GM21381 (cell line): ENCODE results near the gene ASB1.

ENCODE experiments used
- ATAC-seq: cut with Tn5 transposase; IDR thresholded peaks from one replicate; pipeline ENCODE4 v1.9.1; 2021; ENCODE audit warnings: mild to moderate bottlenecking, moderate library complexity; ENCODE audit not compliant: unreplicated experiment

The ASB1 gene

GRCh38 chr2:238464389-238464788 lies 37.7 kb downstream of the ASB1 start:
- no peak for ATAC-seq

DNA sequence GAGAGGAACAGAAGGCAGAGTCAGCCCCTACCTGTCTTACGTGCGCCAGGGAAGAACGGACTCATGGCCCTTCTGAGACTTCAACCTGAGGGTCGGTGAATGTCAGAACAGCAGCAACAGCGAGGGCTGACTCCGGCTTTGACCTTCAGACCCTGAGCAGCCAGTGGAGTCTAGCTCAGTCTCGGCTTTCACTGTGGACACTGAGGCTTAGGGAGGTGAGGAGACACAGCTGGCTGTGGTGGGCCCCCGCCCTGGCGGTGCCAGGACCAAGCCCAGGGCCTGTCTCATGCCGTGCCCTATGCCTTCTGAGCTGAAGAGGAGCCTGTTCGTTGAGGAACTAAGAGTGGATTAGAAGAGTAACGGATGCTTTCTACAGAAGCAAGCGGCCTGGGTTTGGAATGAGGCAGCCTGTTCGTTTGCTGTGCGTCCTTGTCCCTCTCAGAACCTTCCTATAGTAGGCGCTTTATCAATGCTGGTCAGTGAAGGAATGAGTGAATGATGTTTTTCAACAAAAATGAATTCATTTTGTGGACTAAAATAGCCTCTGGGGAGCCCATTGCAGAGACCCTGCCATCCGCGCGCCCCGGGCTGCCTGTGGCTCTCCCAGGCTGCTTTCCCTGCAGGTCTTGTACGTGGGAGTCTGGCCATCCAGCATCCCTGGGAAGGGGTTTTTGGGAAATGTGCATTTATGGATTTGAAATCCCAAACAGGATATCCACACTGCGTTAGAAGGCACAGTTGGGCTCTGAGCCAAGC lies 38.9 kb downstream of the ASB1 start:
- ATAC-seq = no peak

GRCh38 chr2:238466243-238466756 lies 39.6 kb downstream of the ASB1 start:
- no peak for ATAC-seq

DNA sequence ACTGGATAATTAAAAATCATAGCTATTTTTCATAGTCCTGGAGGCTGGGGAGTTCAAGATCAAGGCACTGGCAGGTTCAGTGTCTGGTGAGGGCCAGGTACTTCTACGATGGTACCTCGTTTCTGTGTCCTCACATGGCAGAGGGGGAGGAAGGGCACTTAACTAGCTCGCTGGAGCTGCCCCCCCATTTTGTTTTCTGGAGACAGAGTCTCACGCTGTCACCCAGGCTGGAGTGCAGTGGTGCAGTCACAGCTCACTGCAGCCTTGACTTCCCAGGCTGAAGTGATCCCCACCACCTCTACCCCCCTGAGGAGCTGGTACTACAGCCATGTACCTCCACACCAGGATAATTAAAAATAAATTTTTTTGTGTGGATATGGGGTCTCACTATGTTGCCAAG lies 40.3 kb downstream of the ASB1 start:
- ATAC-seq = no peak

DNA sequence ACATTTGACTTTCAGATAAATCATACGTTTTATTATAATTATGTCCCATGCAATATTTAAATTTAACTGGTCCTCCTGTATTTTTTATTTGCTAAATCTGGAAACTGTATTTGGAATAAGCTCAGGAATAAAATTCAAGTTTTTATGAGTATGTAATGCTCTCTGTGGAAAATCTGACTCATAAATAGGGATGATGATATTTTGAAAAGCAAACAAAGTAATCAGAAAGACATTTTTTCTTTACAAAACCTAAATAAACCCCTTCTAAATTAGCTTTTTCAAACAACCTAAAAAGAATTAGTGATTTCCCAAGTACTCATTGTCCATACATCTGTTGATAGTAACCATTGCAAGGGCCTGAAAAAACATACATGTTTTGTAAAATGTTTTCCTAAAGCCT lies 41.1 kb downstream of the ASB1 start:
- no peak for ATAC-seq

- ATAC-seq = no peak
Observed at GRCh38 chr2:238469155-238469554, 42.4 kb downstream of the ASB1 start.

- ATAC-seq = no peak
Observed at GRCh38 chr2:238473014-238473413, 46.3 kb downstream of the ASB1 start.

DNA sequence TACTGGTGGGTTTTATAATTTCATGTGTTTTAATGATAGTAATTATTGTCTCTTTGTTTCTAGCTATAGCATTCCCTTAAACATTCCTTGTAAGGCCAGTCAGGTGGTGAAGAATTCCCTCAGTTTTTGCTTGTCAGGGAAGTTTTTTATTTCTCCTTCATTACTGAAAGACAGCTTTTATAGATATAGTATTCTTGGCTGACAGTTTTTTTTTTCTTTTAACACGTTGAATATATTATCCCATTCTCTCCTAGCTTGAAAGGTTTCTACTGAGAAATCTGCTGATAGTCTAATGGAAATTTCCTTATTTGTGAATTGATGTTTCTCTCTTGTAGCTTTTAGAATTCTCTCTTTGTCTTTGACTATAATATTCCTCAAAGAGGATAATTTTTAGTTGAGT lies 46.8 kb downstream of the ASB1 start:
- no peak for ATAC-seq

DNA sequence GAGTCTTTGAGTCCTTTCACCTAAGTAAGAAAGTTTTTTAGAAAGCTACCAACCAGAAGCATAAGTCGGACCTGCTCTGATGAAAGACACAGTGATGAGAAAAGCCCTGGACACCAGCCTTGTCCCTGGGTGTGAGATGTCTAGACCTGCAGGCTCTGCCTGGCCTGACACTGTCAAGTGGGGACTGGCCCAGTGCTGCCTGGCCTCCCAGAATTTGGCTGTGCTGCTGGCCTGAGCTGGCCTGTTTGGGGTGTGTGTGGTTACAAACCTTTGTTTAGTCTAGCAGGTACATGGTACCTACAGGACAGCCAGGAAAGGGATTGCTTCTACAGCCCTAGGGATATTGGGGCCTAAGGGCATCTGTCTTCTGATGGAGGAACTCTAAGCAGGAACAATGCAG lies 48.3 kb downstream of the ASB1 start:
- ATAC-seq = no peak

DNA sequence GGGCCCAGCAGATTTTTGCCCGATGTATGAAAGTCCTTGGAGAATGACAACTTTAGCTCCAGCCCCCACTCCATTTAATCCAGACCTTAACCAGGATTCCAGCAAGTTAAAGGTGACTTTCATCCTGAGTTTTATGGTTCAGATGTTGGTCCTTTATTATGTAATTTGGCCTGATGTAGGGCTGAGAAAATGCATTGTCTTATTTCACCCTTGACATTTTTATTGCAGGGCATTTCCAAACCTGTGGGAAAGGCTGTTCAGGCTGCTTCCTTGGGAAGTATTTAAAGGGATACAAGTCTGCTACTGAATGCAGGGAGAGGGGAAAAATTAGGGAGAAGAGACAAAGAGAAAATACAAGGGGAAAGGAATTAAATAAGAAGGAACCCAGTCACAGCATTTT lies 48.8 kb downstream of the ASB1 start:
- no peak for ATAC-seq

DNA sequence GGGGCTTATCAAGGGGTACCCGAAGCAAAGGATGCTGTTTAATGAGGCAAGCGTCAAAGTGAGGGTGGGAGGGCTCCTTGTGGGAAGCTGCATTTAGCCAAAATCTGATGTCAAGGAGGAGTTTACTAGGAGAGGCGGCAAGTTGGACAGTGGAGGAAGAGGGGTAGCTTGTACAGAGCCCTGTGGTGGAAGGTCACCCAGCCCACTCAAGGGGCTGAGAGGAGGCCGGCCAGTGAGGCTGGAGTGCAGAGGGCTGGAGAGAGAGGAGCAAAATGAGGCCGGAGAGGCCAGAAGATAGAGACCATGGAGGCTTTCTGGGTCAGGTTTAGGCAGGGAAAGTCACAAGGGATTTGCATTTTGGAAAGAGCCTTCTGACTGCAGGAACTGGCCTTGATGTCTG lies 49.5 kb downstream of the ASB1 start:
- no peak for ATAC-seq

DNA sequence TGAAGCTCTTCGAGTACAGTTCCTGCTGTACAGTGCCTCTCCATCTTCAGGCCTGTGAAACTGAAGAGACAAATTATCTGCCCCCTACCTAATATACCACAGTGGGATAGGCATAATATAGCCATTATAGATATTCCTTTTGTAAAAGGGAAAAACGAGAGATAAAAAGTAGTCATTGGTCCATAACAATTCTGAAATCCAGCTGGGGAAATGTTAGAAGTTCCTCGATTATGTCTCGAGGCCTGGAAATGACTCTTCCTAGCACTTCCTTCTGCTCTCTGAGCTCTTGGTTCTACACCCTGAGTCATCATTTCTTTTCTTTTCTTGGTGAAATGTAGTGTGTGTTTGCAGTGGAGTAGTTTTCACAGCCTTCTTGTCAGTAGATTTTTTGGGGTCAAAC lies 51.5 kb downstream of the ASB1 start:
- ATAC-seq = no peak

DNA sequence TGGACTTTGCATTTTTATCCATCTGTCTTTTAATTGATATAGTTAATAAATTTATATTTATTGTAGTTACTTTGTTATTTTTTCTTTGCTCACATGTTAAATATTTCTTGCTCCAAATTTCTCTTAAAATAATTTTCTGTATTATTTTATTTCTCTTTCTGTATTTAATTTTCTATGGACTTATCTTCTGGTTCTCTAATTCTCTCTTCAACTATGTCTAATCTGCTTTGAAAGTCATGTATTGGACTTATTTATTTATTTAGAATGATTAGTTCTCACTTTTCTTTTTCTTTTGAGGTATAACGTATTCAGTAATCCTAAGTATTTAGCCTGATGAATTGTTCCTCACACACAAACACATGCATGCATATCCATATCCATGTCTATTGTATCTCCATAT lies 53.1 kb downstream of the ASB1 start:
- ATAC-seq = no peak

- ATAC-seq = no peak
Observed at GRCh38 chr2:238483021-238483420, 56.3 kb downstream of the ASB1 start.

GRCh38 chr2:238483656-238484055 lies 56.9 kb downstream of the ASB1 start:
- ATAC-seq = no peak

- ATAC-seq = no peak
Observed at GRCh38 chr2:238484522-238485452, 58.1 kb downstream of the ASB1 start.

- no peak for ATAC-seq
Observed at GRCh38 chr2:238486123-238486848, 59.6 kb downstream of the ASB1 start.

DNA sequence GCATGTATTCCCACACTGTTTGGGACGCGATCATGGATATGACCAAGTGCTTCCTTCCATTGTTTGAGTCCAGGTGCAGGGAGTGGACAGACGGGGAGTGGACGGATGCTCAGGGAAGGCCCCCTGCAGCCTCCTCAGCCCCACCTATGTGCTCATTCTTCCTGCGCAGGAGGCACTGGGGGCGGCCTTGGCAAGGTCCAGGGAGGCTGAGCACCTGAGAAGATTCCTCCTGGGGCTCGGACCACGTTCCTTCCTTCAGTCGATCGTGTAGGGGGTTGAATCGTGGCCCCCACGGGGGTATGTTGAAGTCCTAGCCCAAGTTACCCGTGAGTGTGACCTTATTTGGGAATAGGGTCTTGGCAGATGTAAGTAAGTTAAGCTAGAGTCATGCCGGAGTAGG lies 60.4 kb downstream of the ASB1 start:
- no peak for ATAC-seq

- no peak for ATAC-seq
Observed at GRCh38 chr2:238487652-238488346, 61.1 kb downstream of the ASB1 start.

- no peak for ATAC-seq
Observed at GRCh38 chr2:238488347-238488826, 61.7 kb downstream of the ASB1 start.

GRCh38 chr2:238489431-238489830 lies 62.7 kb downstream of the ASB1 start:
- no peak for ATAC-seq
